T1000 (cell line): ENCODE data around the gene GFRA1.

Experiments
- DNase-seq: peaks from one replicate; lab custom pipeline; 2025; ENCODE audit warnings: mixed read lengths; lab: John Stamatoyannopoulos, UW

Gene GFRA1

DNA sequence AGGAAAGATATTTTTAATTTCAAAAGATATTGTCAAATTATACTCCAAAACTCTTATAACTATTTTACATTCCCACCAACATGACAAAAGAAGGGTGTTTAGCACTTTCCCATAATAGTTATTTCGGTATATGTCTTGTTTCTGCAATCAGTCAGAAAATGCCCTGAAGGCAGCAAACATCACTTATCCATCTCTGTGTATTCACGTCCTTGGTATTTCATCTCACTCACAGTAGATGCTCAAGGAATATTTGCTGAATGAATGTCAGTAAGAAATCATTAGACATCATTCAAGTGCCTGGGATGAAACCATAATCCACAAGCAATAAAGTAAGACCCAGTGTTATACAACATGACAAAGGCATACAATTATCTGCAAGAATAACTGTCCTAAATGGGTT is 112.7 kb downstream of the GFRA1 start:
- DNase-seq, result no peak

DNA sequence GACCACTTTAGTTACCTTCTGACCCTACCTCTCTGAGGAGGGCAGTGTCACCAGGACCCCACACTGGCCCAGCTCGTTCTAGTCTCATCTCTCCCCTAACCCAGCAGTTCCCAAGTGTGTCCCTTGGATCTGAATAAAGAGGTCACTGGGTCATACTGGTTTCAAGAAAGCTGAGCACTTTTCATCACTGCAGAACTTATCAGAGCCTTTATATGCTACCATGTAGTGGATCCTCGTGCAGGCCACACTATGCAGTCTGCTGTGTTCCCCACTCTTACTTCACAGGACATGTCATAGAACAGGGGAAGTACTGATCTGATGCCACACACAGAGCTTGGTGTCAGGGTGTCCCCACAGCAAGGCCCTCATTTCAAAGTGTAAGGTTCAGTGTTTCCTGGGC is 113.8 kb downstream of the GFRA1 start:
- no peak for DNase-seq

DNA sequence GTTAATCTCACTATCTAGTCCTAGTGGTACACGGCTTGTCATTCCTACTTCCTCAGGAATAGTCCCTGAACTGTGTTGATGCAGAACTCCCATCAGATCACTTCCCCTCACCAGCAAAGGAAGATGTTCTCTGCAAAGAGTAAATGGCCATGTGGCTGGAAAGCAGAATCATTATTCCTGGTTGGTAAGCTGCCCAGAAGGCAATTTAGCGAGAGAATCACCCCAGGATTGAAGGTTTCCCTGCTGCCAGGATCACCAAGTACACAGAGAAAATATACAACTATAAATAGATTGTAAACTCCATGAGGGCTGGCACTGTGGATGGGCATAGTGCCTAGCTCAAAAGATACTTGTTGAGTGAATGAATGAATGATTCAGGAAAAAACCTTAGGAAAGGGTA is 115.0 kb downstream of the GFRA1 start:
- no peak for DNase-seq

DNA sequence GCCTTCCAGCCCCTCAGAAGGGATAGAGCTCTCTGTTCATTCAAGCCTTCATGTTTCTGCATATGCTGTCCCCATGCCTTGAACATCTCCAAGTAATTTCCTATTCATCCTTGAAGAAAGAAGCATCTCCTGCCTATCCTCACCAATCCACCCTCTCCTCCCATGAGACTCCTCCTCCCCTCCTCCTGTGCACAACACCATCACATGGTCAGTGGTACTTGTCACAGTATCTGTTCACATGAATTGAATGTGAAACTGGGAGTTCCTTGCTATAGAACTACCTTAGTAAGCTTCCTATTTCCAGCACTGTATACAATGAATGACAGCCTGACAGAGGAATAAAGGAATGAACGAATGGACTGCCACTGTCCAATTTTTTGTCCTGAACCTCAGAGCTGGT is 115.5 kb downstream of the GFRA1 start:
- no peak for DNase-seq

DNA sequence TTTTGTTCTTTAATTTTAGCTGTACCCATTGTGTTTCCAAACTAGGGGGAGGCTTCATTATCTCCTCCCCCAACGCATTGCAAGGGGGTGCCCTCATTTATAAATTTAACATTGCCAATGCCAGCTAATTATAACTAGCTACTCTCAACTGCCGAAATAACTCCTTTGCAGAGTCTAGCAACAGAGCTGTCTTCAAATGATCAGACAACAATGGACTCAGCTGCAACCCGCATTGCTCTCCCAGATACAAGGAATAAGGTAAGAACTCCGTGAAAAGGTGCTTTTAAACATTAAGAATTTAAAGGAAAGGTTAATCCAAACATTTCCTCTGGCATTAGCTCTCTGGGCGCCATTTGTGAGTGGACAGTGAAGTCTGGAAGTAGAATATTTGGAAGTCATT is 116.2 kb downstream of the GFRA1 start:
- DNase-seq, result no peak

DNA sequence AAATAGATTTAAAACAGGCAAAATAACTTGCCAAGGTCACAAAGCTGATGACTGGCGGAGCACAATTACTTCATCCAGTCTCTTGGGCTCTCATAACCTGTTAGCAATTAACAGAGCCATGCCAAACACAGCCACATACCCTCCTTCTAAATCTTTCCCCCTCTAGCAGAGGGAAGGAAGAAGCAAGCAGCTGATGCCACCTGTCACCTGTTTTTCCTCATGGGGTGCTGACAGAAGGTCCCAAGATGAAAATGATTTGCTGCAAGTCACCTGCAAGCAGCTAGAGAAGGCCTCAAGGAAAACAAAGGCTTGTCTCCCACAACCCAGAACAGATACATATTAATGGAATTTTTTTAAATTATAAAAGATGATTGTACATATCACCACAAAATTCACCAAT is 117.8 kb downstream of the GFRA1 start:
- DNase-seq, result no peak

DNA sequence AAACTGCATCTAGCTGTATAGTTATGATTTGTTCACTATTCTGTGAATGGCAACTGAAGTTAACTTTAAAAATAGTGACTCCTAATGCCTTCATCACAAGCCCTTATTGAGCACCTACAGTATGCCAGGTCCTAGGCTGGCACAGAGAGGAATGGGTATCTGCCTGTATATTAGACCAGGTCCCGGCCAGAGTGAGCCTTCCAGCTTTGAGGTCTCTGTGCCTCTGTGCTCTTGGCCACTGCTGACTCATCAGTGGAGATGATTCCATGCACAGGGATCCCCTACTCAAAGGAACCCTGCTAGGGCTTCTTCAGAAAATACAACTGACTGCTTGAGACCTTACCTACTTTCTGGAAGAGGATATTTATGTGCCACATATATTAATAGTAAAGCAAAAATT is 118.4 kb downstream of the GFRA1 start:
- DNase-seq, result no peak

DNA sequence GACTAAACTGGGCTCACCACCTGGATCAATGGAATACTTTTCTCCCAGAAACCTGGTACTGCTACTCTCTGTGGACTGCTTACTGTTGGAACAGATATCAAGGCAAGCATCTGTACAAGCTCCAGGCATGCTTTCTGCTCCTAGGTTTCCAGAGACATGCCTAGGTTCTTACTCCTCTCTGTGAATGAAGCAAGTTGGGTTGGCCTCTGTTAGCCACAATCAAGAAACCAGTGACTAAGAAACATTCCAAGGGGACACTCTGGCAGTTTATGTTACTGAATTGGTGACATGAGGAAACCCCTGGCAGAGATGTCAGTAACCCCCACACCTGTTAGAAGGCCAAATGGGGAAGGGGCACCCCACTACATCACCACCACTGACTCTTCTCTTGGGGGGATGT is 121.9 kb downstream of the GFRA1 start:
- DNase-seq, result no peak

DNA sequence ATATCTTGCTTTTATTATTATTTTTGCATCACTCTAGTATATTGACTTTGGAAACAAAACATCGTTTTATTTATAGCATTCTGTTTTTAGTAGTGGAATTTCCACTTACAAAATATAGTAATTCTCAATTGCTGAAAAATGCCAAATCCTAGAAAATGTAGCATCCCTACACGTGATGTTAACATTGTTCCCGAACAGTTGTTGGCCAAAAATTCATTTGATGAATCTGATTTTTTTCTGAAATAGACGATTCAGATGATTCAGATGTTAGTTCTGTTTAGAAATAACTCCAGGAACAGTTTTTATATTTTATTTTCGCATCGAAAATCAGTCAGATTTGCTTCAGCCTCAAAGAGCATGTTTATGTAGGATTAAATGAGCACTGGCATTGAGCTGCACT is 122.4 kb downstream of the GFRA1 start:
- DNase-seq, result no peak

DNA sequence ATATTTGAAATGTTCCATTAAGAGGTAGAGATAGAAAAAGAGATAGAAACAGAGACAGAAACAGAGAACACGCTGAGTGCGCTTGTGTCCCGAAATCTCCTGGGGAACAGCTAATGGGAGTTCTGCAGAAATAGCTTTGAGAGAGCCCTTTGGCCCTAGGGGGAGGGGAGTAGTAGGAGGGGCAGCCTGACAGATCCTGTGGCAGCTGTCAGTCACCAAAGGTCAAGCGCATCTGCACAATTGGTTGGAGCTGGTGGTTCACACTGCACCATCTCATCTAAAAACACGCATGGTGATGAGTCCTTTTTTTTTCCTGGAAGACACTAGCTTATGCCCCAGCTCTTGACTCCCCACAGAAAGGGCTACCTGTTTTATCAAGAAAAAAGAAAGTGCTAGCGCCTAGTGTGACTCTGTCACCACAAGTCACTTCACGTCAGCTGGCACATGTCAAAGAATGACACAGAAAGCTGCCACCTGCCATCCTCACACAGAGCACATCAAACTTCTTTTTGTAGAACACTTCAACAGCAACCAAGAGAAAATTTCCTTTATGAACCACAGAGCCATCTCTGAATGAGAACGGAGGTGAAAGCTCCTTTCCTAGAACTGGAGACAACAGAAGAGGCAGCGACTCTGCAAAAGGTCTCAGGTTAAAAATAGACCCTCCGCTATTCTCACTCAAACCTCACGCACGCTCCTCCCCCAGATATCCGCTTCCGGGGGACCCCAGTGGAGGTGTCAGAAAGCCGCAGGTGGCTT is 125.7 kb downstream of the GFRA1 start:
- DNase-seq, result no peak

DNA sequence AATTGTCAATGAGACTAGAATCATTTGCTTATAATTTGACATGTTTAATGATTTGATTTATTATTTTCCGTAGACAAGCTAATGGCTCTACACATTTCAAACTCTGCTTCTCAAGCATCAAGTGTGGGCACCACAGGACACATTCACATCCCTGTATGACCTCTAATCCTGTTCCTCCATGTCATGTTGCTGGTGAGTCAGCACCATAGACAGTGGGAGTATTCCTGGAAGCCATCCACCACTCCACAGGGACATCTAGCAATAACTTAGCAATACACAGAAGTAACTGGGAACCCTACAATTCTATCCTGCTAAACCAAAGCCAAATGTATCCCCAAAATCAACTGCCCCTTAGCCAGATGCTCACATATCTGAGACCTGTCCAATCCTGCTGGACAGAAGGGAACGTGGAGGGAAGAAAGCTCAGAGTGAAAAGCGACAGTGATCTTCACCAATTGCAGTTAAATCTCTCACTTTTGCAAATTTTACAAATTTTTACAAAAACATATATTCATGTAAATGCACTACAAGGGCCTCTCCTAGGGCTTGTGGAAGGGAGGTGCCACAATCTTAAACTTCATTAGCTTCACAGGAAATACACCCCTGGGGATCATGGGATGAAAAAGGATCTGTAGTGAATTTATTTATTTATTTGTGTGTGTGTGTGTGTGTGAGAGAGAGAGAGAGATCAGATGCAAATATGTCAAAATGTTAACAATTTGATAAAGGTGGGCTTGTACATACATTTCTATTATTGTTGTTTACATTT is 126.5 kb downstream of the GFRA1 start:
- no peak for DNase-seq

DNA sequence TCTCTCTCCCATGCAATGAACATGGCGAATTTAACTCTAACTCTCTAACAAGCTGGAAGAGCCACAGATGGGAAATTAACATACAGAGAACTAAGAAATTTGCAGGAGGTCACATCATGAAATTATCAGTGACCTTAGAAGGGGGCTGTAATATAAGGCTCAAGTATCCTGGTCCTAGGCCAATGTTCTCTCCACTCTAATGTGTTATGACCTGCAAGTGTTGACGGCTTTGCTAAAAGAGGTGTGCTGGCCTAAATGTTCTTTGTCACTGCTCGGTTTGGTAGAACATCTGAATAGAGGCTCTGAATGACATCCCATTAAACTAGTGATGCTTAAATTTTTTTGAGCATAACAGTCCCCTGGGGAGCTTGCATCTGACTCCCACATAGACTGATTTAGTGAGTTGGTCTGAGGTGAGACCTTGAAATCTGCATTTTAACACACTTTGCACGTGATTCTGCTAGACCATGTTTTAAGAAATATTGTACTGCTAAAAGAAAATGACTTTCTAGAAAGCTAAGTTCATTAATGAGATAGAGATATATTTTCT is 129.3 kb downstream of the GFRA1 start:
- no peak for DNase-seq

DNA sequence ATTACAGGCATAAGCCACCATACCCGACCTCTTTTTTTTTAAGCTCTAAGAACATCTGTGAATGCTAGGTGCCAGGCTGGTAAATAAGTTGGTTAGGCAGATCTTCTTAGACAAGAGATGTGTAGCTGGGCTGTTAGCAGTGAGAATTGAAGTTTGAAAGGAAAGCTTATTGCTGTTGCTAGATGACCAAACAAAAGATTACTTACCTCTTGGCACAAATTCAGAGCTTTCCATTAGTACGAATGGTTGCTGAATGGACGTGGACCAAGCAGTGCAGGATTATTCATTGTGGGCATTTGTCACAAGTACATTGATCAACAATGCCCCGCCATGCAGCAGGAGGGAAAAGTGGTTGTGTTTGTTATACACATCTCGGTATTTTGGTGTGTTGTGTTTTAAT is 131.2 kb downstream of the GFRA1 start:
- no peak for DNase-seq

DNA sequence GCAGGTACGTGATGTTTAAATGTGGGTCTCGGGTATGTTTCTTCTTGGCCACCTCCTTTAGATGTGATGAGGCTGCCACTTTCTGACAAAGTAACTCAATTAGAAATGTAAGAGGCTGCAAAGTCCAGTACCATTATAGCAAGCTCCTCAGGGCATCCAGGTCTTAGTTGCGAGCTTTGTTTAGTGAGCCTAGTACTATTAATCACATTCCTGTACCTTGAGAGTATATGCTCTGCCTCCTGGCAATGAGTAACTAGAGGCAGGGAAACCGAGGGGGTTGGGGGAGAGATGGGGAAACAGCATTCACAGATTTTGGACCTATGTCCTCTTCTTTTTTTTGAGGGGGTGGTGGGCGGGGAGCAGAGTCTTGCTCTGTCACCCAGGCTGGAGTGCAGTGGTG is 131.8 kb downstream of the GFRA1 start:
- DNase-seq, result no peak

DNA sequence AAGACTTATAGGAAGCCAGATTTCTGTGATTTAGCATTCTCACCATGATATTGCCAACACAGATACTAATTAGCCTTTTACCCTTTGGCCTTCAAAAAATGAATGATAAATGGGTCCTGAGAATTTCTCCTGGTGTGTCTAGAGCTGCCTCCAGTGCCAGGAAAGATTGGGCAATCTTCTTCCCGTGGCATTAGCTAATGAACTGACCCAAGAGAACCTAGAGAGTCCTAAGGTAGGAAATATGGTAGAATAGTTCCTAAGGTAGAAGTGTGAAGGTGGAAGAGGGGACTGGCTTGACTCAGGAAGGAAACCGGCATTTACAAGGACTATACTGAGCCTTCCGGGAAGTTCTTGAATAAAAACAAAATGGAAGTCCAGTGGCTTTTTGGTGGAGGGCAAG is 133.1 kb downstream of the GFRA1 start:
- no peak for DNase-seq

DNA sequence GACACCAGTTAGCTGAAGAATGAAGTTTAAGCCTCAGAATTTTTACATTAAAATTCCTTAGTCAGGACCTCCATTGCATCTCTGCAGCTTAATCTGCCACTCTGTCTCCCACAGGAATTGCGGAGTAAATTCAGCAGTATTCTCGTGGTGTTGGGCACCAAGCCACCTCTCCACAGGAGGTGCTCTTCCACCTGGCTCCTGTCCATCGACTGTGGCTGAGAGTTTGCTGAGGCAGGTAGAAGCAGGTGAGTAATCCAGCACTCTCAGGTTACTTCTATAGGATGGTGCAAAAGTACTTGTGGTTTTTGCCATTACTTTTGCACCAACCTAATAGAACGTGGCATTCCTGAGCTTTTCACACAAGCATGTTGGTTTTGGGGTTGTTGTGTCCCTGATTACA is 134.1 kb downstream of the GFRA1 start:
- DNase-seq, result no peak

DNA sequence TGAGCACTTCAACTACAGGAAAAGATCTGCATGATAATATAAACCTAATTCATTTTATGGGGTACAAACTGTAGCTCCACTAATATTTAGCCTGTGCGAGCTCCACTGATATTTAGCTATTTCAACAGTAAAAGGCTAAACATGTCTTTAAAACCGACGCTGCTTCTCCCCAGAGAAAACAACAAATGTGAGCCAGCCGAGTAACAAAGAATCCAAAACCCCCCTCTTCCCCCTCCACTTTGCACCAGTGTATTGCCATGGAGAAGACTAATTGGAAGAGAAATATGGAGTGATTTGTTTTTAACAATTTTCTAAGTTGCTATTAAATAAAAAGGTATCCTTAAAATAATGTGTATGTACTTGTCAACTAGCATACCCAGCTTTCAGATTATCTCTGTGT is 136.7 kb downstream of the GFRA1 start:
- DNase-seq, result no peak

DNA sequence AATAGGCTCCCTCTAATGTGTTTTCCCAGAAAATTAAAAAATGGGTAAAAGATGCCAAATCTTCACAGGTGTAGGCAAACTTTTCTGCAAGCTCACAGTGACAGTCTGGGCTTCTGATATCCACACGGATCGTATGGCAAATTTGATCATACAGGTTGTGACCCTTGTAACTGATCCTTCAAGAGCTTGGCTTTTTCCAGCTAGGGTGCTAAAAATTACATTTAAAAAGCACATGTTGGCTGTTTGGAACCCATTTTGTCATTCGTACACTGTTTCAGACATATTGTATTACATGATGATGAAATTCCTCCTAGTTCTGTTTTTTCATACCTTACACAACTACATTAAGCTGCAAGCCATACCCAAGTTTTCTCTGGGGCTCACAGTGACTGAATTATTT is 138.7 kb downstream of the GFRA1 start:
- no peak for DNase-seq

DNA sequence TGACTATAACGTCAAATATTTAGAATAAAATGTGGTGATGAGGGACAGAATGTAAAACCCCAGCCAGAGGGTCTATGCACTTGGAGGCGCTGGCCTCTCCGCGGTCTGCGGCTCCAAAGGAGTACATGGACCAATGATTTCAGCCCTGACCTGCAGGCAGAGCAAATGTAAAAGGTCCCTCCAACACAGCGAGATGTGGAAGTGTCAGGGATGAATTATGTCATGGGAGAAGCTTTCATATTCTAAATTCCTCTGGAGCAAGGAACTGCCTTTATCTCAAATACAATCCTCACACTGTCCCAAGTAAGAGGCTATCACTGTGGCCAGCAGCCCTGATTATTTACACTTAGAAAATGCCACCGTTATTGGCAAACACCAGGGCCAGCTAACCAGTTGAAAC is 139.4 kb downstream of the GFRA1 start:
- no peak for DNase-seq

DNA sequence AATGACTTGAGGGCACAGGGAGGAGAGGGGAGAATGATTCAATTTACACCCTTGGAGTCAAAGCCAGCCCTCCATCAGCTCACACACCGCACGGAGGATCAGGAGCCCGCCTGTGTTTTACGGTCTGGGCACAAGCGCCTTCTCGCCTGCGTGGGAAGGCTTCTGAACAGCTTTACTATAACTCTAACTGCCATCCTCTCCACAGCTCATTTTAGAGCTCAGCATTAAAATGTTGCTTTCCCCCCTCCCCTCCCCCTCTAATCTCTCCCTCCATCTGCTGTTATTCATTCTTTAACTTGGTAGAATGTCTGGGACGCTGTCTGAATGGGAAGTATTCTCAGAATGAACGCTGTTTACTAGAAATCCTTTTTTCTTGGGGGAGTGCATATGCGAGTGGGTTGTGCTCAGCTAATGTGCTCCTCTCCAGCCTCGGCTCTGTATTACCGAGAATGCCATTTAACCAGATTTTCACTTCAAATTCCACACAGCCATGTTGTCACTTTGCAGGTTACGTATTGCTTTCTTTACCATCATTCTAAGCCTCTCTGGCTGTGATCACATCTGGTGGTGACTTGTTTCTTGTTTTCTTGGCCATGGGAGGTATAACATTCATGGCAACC is 140.1 kb downstream of the GFRA1 start:
- DNase-seq, result no peak

DNA sequence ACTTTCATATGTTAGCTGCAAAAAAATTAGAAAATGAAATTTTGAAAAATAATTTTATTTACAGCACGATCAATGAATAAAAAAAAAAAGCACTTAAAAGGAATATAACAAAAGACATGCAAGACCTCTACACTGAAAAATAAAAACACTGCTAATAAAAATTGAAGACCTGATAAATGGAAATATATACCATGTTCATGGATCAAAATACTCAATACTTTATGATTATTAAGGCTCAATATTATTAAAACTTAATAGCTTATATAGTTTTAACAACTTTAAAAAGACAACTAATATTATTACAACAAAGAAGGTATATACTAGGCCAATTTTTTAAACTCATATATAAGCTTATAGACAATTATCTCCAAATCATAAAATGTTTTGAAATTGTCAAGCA is 143.0 kb downstream of the GFRA1 start:
- no peak for DNase-seq

DNA sequence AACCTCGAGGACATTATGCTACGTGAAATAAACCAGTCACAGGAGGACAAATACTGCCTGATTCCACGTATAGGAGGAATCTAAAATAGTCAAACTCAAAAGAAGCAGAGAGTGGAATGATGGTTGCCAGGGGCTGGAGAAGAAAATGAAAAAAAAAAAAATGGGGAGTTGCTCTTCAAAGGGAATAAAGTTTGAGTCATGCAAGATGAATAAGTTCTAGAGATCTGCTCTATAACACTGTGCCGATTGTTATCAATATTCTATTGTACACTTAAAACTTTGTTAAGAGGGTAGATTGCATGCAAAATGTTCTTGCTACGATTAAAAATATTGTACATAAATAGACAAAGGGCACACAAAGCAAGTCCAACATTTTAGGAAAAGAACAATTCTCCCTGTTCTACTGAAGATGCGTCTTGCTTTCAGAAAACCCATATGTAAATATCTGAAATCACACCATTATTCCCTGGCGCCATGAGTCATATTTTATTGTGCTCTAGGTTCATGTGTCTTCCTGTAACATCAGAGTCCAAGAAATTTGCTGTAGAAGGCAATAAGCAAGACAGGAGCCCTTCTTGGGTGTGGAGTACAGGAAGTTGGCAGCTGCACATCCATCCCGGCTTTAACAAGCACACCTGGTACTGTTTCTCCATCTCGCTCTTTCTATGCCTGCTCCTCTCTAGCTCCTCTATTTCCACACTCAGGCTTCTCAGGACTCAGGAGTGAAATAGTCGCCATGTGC is 145.9 kb downstream of the GFRA1 start:
- no peak for DNase-seq
